T-helper 22 cell (primary cell): Measurements from ENCODE around the gene ENTPD8.
"Not testable (repeated sequence)": the region's sequence is repeated elsewhere in the genome, so short reads cannot be mapped to it uniquely, and the experiment has no call there.

Experiments used
- DNase-seq: peaks from one replicate; pipeline ENCODE4 v3.0.0-alpha.2; 2020; ENCODE audit warnings: low read depth

The ENTPD8 gene

DNA sequence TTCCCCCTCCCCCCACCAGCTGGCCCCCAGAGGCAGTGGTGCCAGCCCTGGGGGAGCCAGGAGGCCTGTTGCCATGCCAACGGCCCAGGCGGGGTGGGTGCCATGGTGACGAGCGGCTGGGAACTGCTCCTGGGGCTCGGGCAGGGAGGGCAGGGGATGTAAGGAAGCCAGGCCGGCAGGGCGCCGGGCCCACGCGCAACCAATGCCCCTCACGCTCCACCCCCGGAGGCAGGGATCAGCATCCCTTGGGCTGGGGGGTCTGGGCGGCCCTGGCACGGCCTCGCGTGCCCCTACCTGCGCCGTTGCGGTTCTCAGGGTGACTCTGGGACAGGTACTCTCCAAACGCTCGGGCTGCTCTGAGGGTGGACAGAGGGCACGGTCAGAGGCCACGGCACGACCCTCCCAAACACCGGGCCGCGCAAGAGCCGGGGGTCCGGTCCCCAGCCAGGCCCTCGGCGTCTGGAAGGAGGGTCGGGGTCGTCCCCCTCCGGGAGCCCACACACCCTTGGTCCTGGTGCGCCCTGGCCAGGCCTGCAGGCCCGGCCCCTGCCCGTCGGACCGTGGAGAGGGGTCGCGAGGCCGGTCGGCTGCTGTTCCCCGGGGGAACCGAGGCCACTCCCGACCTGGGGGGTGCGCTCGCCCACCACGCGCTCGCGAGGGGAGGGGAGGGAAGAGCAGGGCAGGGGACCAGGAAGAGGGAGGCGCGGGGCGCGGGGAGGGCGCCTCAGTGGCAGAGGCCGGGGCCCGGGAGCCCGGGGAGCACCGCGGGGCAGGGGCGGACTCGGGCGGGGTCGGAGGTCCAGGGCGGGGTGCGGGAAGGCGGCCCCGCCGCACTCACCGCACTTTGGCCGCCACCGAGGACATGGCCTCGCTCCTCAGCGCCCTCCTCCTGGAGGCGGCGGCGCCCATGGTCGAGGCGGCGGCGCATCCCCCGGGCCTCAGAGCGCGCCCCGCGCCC is 17.3 kb upstream of the ENTPD8 start:
- DNase-seq, result no peak

DNA sequence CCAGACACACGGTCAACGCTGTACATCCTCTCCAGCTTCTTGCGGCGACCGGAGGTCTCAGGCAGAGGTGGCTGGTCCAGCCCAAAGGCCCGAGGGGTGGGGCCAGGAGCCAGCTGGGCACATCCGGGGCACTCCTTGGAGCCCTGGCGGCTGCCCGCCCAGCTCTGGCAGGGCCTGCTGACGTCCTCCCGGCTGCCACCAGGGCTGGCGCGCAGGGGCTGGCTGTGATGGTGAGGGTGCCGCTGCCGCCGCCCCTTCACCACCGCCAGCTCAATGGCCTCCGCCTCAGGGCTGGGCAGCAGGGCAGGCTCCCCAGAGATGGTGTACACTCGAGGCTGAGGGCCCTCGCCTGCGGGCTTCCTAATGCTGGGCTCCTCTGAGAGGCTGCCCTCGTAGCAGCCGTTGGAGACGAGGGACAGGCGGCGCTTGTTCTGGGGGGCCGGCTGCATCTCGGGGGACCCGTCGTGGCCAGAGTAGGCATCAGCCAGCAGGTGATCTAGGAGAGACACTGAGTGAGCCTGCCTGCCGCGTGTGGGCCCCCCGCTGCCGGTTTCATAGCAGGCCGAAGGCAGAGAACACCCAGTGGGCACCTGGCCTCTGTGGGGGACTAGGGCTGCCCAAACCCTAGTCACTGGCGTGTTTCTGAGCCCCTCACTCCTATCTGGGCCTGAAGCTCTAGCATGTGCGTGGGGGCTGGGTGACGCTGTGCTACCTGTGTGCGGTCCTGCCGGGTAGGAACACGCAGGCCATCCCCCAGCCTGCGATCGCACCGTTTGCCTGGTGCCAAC is 16.4 kb upstream of the ENTPD8 start:
- DNase-seq, result no peak

DNA sequence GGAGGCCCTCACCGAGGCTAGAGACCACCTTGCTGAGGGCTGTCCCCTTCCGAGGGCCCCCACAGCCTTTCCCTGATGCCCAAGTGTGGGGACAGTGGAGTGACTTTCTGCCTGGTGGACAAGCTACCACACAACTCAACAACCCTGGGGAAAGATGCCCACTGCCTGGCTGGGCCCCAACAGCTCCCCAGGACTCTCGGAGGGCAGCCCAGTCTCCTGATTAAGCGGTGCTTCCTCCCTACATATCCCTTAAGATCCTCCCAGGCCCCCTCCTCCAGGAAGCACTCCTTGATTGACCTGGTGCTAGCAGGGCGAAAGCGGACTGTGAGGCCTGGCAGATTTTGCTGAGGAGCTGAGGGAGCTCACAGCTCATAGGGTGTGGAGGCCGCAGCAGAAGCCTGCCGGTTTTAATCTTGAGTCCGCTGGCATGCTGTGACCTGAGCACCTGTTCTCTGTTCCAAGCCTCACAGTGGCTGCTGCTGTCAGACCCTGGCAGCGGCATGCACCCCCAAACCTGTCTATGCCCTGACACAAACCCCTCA is 15.8 kb upstream of the ENTPD8 start:
- DNase-seq, result no peak

DNA sequence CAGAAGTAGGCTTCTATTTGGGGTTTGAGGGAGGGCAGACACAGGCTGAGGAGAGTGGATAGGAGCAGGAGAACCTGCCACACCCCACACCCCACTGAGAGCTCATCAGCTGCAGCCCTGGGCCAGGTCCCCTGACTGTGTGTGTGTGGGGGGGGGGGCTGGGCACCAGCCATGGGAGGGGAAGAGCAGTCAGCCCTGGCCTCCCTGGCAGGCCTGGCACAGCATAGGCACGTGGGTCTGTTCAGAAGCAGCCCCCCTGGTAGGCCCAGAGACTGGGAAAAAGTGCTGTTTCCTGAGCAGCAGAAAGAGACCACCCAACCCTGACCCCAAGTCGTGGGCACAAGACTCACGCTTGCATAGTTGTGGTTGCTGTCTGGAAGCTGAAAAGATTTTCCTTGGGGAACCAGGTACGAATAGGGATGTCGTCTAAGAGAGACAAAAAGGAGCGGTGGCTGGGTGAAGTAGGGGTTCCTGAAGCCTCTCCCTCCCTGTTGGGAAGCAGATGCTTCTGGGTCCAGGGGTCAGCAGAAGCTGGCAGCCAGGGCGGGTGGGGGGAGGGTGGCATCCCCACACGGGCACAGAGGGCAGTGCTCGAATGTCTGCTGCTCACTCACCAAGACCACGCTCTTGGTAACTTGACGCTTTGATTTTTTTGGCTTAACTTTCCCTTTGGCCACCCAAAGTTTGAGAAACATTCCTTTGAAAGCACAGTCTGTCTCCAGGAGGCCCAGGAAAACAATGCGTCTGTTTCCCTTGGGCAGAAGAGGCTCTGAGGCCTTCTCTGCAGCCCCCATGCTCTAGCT is 15.1 kb upstream of the ENTPD8 start:
- no peak for DNase-seq

DNA sequence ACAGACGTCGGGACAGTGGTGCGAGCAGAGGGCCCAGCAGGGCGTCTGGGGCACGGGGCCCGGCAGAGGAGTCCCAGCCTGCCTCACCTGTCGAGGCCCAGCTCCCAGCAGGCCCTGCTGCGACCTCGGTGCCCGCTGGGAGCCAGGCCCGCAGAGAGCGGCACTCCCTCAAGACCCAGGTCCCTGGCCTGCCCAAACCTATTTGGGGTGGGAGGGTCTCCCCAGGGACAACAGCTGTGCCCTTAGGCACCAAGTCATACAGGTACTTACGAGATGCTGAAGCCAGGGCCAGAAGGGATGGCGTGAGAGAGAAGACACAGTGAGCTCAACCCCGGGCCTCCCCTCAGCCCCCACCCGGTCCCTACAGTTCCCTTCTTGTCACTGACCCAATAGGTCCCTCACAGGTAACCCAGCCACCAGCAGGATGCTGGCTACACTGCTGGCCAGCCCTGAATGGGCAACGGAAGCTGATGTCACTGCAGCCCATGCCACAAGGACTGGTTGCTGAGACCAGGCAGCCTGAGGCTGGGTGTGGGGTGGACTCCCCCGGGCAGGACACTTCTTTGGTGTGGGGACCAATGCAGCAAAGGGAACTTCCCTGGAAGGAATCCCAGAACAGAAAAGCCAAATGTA is 14.3 kb upstream of the ENTPD8 start:
- no peak for DNase-seq

DNA sequence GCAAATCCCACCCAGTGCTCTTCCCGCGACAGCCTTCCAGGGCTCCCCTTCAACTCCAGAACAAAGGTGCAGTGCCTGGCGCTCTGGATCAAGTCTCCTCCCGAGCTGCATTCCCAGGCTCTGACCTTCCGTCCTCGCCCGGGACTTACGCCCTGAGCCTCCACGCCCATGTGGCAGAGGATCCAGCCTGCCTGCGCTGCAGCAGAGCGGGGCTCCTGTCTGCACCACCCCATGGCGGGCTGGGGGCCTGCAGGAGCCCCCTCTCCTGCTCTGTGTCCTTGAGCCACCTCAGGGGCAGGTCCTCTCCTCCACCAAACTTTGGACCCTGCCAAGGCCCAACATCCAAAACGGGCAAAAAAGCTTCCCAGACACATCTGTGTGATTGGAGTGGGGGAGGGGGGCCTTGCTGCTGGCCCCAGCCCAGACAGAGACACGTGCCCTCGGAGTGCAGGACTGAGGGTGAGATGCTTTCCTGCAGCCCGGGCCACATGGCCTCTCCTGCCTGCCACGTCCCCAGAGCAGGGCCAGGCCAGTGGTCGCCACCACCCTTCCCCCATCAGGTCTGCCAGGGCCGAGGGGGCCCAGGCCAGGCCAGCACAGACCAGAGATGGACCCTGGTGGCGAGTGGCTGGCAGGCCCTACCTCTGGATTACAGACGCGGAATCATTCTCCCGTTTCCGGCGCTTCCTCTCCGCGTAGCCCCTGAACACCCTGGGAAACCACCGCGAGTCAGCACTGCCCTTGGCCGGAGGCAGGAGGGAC is 13.6 kb upstream of the ENTPD8 start:
- DNase-seq, result no peak

DNA sequence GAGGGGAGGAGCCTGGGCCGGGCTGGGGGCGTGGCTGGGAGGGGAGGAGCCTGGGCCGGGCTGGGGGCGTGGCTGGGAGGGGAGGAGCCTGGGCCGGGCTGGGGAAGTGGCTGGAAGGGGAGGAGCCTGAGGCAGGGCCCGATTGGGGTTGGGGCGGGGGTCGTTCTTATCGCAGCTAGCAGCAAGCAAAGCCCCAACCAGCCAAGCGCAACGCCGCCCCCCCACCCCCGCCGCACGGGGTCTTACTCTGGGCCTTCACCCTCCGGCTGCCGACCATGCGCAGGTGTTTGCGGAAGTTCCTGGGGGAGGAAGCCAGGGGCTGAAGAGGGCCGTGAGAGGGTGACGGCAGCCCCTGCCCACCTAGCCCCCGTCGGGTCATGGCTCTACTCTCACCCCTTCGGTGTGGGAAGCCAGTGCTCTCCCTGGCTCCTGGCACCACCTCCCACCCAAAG is 13.0 kb upstream of the ENTPD8 start:
- no peak for DNase-seq

DNA sequence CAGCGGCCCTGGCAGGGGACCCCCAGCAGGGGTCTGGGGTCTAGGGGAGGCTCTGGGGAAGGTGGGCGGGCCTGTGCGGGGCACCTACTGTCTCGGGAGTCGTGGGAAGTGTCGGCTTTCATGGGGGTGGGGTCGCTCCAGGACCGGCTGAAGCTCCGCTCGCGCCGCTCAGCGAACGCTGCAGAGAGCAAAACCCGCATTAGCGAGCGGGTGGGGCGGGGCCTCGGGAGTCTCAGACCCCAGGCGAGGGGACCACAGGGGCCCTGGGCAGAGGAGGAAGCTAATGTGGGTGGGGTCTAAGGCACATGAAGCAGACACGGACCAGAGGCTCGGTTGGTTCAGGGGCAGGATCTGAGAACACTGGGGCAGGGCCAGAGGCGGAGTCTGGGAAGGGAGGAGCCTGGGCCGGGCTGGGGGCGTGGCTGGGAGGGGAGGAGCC is 12.5 kb upstream of the ENTPD8 start:
- DNase-seq, result peak; percentile 47

DNA sequence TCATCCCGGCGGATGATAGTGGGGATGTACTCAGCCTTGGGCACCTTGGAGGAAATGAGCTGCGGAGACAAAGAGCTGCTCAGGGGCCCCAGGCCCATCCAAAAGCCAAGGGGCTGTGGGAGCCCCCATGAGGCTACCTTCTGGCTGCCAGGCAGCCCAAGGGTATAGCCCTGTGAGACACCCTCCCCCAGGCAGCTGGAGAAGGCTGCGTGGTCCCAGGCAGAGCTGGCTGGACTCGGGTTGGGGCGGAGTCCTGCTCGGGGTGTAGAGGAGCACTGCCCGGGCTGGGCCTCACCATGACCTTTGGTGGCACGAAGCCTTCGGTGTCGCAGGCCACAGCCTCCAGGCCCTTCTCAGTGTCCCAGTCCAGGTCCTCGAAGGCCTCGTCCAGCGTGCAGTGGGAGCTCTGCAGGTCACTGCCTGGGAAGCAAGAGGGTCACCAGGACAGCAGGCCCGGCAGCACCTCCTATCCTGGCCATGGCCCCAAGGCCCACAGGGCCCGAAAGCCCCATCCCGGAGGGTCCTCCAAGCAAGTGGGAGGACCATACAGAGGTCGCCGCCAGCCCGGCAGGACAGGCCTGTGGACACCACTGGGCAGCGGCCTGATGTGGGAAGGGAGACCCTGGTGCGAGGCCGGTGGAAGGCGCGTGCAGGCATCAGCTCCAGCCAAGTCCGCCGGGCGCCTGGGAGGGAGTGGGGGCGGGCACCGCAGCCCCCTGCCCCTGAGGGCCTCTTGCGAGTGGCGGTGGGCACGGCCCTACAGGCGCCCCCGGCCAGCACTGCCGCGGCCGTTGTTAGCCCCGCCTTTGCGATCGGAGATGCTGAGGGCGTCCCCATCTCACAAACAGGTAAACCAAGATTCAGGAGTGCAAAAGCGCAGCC is 11.8 kb upstream of the ENTPD8 start:
- DNase-seq, result no peak

DNA sequence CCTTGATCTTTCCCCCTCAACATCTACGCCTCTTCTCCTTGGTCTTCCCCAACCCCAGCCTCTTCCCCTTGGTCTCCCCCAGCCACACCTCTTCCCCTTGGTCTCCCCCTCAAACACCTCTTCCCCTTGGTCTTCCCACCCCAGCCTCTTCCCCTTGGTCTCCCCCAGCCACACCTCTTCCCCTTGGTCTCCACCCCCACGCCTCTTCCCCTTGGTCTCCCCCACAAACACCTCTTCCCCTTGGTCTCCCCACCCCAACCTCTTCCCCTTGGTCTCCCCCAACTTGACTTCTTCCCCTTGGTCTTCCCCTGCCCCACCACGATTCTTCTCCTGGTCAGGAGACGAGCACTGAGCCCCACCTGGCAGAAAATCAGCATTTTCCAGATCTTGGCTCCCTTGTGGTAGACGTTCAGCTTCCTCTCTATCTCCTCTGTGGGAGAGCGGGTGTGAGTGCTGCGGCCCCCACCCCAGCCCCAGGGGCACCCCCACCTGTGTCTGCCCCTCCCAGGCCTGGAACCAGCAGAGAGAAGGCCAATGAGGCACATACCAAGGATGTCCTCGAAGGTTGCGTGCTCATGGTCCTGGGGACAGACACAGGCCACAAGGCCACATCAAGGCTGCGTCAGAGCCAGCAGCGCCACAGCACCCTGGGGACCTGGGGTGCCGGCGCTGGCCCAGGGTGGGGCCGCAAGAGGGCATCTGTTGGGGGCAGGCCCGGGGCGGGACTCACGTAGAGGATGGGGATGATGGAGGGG is 11.0 kb upstream of the ENTPD8 start:
- no peak for DNase-seq

DNA sequence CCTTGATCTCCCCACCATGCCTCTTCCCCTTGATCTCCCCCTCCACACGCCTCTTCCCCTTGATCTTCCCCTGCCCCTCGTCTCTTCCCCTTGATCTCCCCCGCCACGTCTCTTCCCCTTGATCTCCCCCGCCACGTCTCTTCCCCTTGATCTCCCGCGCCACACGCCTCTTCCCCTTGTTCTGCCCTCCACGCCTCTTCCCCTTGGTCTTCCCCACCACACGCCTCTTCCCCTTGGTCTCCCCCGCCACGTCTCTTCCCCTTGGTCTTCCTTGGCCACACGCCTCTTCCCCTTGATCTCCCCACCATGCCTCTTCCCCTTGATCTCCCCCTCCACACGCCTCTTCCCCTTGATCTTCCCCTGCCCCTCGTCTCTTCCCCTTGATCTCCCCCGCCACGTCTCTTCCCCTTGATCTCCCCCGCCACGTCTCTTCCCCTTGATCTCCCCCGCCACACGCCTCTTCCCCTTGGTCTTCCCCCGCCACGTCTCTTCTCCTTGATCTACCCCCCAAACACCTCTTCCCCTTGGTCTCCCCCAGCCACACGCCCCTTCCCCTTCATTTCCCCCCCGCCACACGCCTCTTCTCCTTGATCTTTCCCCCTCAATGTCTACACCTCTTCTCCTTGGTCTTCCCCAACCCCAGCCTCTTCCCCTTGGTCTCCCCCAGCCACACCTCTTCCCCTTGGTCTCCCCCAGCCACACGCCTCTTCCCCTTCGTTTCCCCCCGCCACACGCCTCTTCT is 10.3 kb upstream of the ENTPD8 start:
- DNase-seq, result not testable (repeated sequence)

DNA sequence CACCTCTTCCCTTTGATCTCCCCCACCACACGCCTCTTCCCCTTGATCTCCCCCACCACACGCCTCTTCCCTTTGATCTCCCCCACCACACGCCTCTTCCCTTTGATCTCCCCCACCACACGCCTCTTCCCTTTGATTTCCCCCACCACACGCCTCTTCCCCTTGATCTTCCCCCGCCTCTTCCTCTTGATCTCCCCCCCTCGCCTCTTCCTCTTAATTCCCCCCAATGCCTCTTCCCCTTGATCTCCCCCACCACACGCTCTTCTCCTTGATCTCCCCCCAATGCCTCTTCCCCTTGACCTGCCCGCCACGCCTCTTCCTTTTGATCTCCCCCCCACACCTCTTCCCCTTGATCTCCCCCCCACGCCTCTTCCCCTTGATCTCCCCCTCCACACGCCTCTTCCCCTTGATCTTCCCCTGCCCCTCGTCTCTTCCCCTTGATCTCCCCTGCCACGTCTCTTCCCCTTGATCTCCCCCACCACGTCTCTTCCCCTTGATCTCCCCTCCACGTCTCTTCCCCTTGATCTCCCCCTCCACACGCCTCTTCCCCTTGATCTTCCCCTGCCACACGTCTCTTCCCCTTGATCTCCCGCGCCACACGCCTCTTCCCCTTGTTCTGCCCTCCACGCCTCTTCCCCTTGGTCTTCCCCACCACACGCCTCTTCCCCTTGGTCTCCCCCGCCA is 9.5 kb upstream of the ENTPD8 start:
- DNase-seq, result peak; percentile 61

DNA sequence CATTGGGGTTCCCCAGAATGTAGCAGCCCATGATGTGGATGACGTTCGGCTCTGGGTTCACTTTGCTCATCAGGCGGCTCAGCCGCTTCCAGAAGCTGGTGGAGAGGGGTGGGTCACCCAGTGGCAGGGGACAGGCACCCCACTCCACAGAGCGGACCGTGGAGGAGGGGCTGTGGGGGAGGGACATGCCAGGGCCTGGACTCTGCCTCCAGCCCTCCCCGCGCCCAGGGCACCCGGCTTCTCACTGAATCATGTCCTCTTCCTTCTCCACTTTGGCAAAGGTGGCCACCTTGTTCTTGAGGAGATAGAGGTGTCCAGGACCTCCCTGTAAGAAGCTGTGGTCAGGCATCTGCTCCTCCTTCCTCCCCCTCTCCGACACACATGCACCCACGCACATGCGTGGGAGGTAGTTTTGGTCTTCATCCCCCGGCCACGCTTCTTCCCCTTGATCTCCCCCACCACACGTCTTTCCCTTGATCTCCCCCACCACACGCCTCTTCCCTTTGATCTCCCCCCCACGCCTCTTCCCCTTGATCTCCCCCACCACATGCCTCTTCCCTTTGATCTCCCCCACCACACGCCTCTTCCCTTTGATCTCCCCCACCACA is 8.9 kb upstream of the ENTPD8 start:
- peak; percentile 55 for DNase-seq

DNA sequence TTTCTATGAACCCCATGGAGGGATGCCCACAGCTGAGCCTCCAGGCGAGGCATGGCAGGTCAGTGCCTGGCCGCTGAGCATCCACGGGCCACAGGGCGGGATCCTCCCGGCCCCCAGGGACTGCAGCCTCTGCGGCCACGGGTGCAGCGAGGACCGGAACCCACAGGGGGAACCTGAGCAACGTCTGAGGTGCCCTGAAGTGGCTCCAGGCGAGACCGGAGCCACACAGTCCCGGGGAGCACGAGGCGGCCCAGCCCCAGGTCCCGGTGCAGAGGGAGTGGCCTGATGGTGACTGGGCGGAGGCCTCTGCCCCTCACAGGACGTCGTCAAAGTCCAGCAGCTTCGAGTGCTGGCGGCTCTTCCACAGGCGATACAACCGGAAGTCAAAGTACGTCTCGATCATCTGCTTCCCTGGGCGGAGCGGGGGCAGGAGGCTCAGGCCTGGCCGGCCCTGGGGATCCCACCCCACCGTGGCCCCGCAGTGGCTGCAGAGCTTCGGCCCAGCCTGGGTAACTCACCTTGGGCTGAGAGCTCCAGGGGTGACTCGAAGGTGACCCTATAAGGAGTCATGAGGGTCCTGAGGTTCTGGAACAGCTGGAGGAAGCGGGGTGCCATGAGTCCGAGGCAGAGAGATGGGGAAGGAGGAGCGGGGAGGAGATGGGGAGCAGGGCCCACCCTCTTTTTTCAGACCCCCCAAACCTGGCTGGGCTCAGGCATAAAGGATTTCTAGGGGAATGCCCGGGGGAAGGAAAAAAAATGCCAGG is 8.1 kb upstream of the ENTPD8 start:
- no peak for DNase-seq

DNA sequence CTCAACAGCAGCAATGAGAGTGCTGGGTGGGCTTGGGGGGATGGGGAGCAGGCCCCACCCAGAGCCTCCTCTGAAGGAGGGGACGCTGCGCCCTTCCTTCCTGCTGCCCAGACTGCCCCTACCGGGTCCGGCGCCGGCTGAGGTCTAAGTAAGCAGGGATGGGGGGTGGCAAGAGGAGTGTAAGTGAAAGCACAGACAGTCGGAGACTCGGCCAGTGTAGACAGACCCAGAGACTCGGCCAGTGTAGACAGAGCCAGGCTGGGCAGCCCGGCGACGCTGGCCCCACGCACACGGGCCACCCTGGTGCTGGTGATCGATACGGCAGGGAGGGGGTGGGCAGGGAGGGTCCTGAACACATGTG is 7.4 kb upstream of the ENTPD8 start:
- no peak for DNase-seq
